ENCODE measurements around the gene COBL.

Gene COBL

GRCh38 chr7:51226916-51227535, 89.6 kb downstream of the COBL start:
- Histone ChIP-seq H3K27ac (ENCODE audit: poor library complexity, severe bottlenecking) (no peak overlapping the region), H3K36me3 (ENCODE audit: low read depth) (no peaks in the 10 kb centered on the region), H3K27me3 (ENCODE audit: insufficient read depth, poor library complexity, severe bottlenecking) (no peaks in the 10 kb centered on the region), H3K9me3 (ENCODE audit: severe bottlenecking) (no peaks in the 10 kb centered on the region), H3K4me3 (ENCODE audit: severe bottlenecking) (no peak overlapping the region), H3K4me1 (ENCODE audit: insufficient read depth, poor library complexity, severe bottlenecking) (no peaks in the 10 kb centered on the region)
- no peak for ATAC-seq (ENCODE audit: low read depth)
- no peak for DNase-seq (ENCODE audit: low spot score)
- no peak for TF ChIP-seq CTCF (IDR thresholded peaks at IDR 0.05; ENCODE audit: poor library complexity, severe bottlenecking)

GRCh38 chr7:51226063-51226755, 90.4 kb downstream of the COBL start:
- H3K4me3 ChIP-seq (ENCODE audit: severe bottlenecking): no peak overlapping the region
- no peaks in the 10 kb centered on the region for H3K27me3 ChIP-seq (ENCODE audit: insufficient read depth, poor library complexity, severe bottlenecking)
- no peaks in the 10 kb centered on the region for H3K9me3 ChIP-seq (ENCODE audit: severe bottlenecking)
- H3K4me1 ChIP-seq (ENCODE audit: insufficient read depth, poor library complexity, severe bottlenecking): no peaks in the 10 kb centered on the region
- DNase-seq (ENCODE audit: low spot score): no peak
- no peak overlapping the region for H3K27ac ChIP-seq (ENCODE audit: poor library complexity, severe bottlenecking)
- ATAC-seq (ENCODE audit: low read depth): peak; percentile 74
- no peaks in the 10 kb centered on the region for H3K36me3 ChIP-seq (ENCODE audit: low read depth)
- TF ChIP-seq CTCF (IDR thresholded peaks at IDR 0.05; ENCODE audit: poor library complexity, severe bottlenecking): no peak

DNA sequence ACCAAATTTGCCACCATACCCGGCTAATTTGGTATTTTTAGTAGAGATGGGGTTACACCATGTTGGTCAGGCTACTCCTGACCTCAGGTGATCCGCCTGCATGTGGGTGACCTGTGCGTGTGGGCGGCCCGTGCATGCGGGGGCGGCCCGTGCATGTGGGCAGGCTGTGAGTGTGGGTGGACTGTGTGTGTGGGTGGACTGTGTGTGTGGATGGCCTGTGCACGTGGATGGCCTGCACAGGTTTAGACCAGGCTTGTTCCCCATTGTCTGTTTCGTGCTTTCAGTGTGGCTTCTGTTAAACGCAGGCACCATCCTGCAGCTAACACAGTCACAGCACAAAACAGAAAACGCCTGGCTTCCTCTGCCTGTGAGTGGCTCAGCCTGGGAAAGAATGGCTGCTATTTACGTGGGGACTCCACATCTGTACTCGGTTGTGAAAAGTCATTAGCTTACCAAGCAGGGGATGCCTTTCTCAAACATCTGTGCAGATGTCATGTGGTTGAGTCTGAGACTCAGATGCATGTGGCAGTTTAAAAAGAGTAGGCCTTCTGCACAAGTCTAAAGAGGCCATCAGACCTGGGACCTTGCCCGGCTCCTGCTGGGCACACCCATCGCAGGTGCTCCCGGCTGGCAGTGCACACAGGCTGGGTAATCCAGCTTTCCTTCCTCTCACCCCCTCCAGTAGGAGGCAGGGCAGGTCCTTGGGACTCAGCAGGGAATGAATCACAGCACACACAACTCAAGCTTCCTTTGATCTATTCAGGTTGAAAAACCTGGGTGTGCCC, 91.6 kb downstream of the COBL start:
- TF ChIP-seq CTCF (IDR thresholded peaks at IDR 0.05; ENCODE audit: poor library complexity, severe bottlenecking): peak; percentile 50
- Histone ChIP-seq H3K27me3 (ENCODE audit: insufficient read depth, poor library complexity, severe bottlenecking) (no peaks in the 10 kb centered on the region), H3K4me3 (ENCODE audit: severe bottlenecking) (no peak overlapping the region), H3K27ac (ENCODE audit: poor library complexity, severe bottlenecking) (no peak overlapping the region), H3K9me3 (ENCODE audit: severe bottlenecking) (no peaks in the 10 kb centered on the region), H3K4me1 (ENCODE audit: insufficient read depth, poor library complexity, severe bottlenecking) (no peaks in the 10 kb centered on the region), H3K36me3 (ENCODE audit: low read depth) (no peaks in the 10 kb centered on the region)
- ATAC-seq (ENCODE audit: low read depth) (peak; percentile 69; the same call in 2 of the 3 replicates), DNase-seq (ENCODE audit: low spot score) (no peak)

- no peak for TF ChIP-seq CTCF (IDR thresholded peaks at IDR 0.05; ENCODE audit: poor library complexity, severe bottlenecking)
- no peak for DNase-seq (ENCODE audit: low spot score)
- H3K9me3 ChIP-seq (ENCODE audit: severe bottlenecking): no peaks in the 10 kb centered on the region
- no peak overlapping the region for H3K27ac ChIP-seq (ENCODE audit: poor library complexity, severe bottlenecking)
- no peaks in the 10 kb centered on the region for H3K4me1 ChIP-seq (ENCODE audit: insufficient read depth, poor library complexity, severe bottlenecking)
- no peak overlapping the region for H3K4me3 ChIP-seq (ENCODE audit: severe bottlenecking)
- H3K36me3 ChIP-seq (ENCODE audit: low read depth): no peaks in the 10 kb centered on the region
- no peaks in the 10 kb centered on the region for H3K27me3 ChIP-seq (ENCODE audit: insufficient read depth, poor library complexity, severe bottlenecking)
- no peak for ATAC-seq (ENCODE audit: low read depth)
These were observed 93.1 kb downstream of the COBL start for GRCh38 chr7:51223505-51223904.
